Type B pancreatic cell (in vitro differentiated cells): ENCODE results near the gene APC2. TPM values are rescaled to one million over a fixed set of nuclear protein-coding genes. Genes with fewer than 3 reads are reported as not detected.
A peak's percentile ranks its signal among the peaks of the same experiment; 100 is the strongest.
"Not testable (repeated sequence)": the region's sequence is repeated elsewhere in the genome, so short reads cannot be mapped to it uniquely, and the experiment has no call there.

Source experiments
- DNase-seq: peaks from one replicate; pipeline ENCODE4 v3.0.0; 2021; ENCODE audit warnings: mixed read lengths; ENCODE audit not compliant: unreplicated experiment; ENCODE audit errors: extremely low spot score
- H3K27ac Mint-ChIP-seq: 2 replicates; pipeline ENCODE4 v1.8.0; 2021; ENCODE audit warnings: mild to moderate bottlenecking, mixed read lengths
- H3K27me3 Mint-ChIP-seq: 2 replicates; pipeline ENCODE4 v1.8.0; 2021; ENCODE audit warnings: mixed read lengths
- H3K36me3 Mint-ChIP-seq: 2 replicates; pipeline ENCODE4 v1.8.0; 2021; ENCODE audit warnings: mixed read lengths
- H3K4me1 Mint-ChIP-seq: one replicate; pipeline ENCODE4 v1.8.0; 2021; ENCODE audit warnings: mixed read lengths; ENCODE audit not compliant: unreplicated experiment
- H3K4me3 Mint-ChIP-seq: 2 replicates; pipeline ENCODE4 v1.8.0; 2021; ENCODE audit warnings: mild to moderate bottlenecking, mixed read lengths
- H3K9me3 Mint-ChIP-seq: 2 replicates; pipeline ENCODE4 v1.8.0; 2021; ENCODE audit warnings: mixed read lengths
- CTCF ChIP-seq: fragments of 200-600 bp; sonication (generic); conservative IDR thresholded peaks from 2 replicates; pipeline ENCODE4 v1.5.0; 2021; ENCODE audit warnings: antibody characterized with exemption, mild to moderate bottlenecking
- total RNA-seq: library from RNA; stranded (reverse); gene quantifications from 2 replicates; pipeline ENCODE4 v1.2.1, GENCODE V29; 2021; ENCODE audit warnings: low replicate concordance

The APC2 gene
- total RNA-seq, 1 donor from 2014 or later = 9.2 TPM

DNA sequence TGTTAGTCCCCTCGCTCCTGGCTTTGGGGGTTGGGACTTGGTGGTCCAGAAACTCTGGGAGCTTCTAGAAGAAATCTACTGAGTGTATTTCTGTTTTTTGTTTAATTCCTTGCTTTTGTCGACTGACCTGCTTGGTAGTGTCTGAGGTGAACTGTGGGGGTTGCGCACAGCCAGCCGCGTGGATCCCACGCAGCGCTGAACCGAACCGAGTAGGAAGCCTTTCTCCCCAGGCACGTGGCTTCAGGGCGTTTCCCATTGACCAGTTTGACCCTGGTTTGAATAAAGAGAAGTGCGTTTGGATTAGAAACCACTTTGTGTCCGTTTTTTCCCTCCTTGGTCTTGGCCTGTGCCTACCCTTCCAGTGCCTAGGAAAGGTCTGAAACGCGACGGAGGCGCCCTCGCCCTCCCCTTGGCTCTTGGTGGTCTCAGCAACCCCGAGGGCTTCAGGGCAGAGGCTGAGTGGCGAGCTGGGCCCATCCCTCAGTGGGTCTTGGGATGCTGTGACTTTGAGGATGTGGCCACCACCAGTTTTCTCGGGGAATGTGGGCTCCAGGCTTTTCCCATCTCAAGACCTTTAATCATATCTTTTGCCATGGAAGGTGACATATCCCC, 14.4 kb upstream of the APC2 start:
- H3K9me3 Mint-ChIP-seq = no peaks in the 10 kb centered on the region
- H3K36me3 Mint-ChIP-seq = peaks cover 4% of the 10 kb centered on the region
- no peak overlapping the region for H3K27ac Mint-ChIP-seq
- DNase-seq = no peak
- TF ChIP-seq CTCF = no peak
- H3K4me1 Mint-ChIP-seq = peaks cover 3% of the 10 kb centered on the region
- no peak overlapping the region for H3K4me3 Mint-ChIP-seq
- H3K27me3 Mint-ChIP-seq = no peaks in the 10 kb centered on the region

DNA sequence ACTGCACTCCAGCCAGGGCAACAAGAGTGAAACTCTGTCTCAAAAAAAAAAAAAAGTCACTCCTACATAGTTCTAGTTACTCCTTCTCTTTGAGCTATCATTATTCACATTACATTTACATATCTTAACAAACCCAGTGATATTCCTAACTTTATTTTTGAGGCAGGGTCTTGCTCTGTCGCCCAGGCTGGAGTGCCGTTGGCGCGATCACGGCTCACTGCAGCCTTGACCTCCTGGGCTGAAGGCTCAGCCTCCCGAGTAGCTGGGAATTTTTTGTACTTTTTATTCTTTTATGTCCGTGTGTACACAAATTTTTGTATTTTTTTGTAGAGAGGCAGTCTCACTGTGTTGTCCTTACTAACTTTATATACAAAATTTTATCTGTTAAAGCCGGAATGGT, 12.3 kb upstream of the APC2 start:
- no peak for TF ChIP-seq CTCF
- Mint-ChIP-seq H3K36me3 (peaks cover 8% of the 10 kb centered on the region), H3K4me3 (peak overlapping the region; percentile 95), H3K9me3 (no peaks in the 10 kb centered on the region), H3K27me3 (no peaks in the 10 kb centered on the region), H3K4me1 (peaks cover 5% of the 10 kb centered on the region), H3K27ac (peak overlapping the region; percentile 95)
- DNase-seq = no peak

- H3K4me1 Mint-ChIP-seq = peaks cover 8% of the 10 kb centered on the region
These were observed 11.6 kb upstream of the APC2 start, which contains the start of gene RPS15 for GRCh38 chr19:1438035-1438932. Gene RPS15, plus strand, starts transcription at chr19:1438396. Its CDS starts 30 bp downstream, at chr19:1438426.

DNA sequence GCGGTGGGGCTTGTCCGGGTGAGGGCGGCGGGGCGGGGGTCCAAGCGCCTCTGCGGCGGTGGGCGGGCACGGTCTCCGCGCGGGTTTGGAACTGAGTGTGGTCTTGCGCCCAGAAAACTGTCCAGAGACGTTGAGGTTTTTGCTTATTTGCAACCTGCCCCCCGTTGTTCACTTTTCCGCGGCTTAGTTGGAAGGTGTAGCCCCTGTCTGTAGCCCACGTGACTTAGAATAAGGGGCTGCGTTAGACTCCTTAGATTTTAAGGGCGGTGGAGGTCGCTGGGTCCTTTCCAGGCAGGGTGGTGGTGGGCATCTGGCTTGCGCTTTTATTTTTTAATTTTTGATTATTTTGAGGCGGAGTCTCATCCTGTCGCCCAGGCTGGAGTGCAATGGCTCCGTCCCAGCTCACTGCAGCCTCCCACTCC, 11.0 kb upstream of the APC2 start:
- H3K27ac Mint-ChIP-seq = peak overlapping the region; percentile 95
- no peak for TF ChIP-seq CTCF
- peaks cover 9% of the 10 kb centered on the region for H3K36me3 Mint-ChIP-seq
- peaks cover 8% of the 10 kb centered on the region for H3K4me1 Mint-ChIP-seq
- no peak for DNase-seq
- H3K27me3 Mint-ChIP-seq = peaks cover under 1% of the 10 kb centered on the region
- no peaks in the 10 kb centered on the region for H3K9me3 Mint-ChIP-seq
- peak overlapping the region; percentile 95 for H3K4me3 Mint-ChIP-seq

More at GRCh38 chr19:1438035-1438932, 11.6 kb upstream of the APC2 start, which contains the start of gene RPS15:
- peak; percentile 91 for TF ChIP-seq CTCF
- Mint-ChIP-seq H3K4me3 (peak within 1 kb of the TSS; percentile 95), H3K9me3 (no peaks in the 10 kb centered on the region), H3K27me3 (no peaks in the 10 kb centered on the region), H3K36me3 (peaks cover 9% of the 10 kb centered on the region), H3K27ac (peak within 1 kb of the TSS; percentile 95)
- peak; percentile 98 for DNase-seq

DNA sequence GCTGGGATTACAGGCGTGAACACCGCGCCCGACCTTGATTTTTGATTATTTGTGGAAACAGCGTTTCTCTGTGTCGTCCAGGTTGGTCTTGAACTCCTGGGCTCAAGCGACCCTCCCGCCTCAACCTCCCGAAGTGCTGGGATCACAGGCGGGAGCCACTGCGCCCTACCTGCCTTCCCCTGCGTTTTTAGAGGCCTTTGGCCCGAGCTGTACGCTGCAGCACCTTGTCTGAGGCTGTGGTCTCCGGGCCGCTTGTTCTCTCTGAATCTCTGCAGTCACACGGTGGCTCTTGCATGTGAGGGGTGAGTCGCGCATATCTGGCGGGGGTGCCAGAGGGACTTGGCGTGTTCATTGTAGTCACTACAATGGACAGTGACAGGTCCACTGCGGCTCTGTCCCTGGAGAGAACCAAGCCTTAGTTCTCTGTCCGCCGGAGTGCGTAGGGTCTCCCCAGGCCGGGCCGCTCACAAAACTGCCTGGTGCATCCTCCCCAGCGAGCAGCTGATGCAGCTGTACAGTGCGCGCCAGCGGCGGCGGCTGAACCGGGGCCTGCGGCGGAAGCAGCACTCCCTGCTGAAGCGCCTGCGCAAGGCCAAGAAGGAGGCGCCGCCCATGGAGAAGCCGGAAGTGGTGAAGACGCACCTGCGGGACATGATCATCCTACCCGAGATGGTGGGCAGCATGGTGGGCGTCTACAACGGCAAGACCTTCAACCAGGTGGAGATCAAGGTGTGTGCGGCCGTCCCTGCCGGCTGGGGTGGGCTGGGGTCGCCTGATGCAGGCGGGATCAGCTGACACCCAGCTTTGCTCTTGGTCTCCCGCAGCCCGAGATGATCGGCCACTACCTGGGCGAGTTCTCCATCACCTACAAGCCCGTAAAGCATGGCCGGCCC, 10.2 kb upstream of the APC2 start:
- H3K36me3 Mint-ChIP-seq, H3K4me1 Mint-ChIP-seq, DNase-seq, H3K9me3 Mint-ChIP-seq, H3K27me3 Mint-ChIP-seq: not testable (repeated sequence)
- Mint-ChIP-seq H3K4me3 (peak overlapping the region; percentile 95), H3K27ac (peak overlapping the region; percentile 95)
